ENCODE data around the gene WFDC1.
A peak's percentile ranks its signal among the peaks of the same experiment; 100 is the strongest.

Gene WFDC1

GRCh38 chr16:84272740-84273320 lies 21.8 kb upstream of the WFDC1 start:
- no peak for DNase-seq (ENCODE audit: low read depth)

DNA sequence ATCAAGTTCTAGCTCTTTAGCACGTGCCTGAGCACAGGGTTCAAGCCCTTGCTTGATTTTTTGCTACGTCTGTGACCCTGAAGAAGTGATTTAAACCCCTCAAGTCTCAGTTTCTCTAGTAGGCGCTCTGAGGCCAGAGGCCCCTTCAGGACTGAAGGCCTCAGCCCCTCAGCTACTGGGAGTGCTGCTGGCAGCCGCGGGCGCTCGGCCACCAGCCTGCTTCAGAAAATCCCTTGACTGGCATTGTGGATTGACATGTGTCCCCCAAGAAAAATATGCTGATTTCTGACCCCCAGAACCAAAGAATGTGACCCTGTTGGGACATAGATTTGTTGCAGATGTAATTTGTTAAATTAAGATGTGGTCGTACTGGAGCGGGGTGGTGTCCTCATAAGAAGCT lies 20.2 kb upstream of the WFDC1 start:
- DNase-seq (ENCODE audit: low read depth) = no peak

- DNase-seq (ENCODE audit: low read depth) = no peak
Observed at GRCh38 chr16:84275585-84276151, 19.0 kb upstream of the WFDC1 start.

- DNase-seq (ENCODE audit: low read depth) = peak; percentile 58
Observed at GRCh38 chr16:84277244-84277823, 17.3 kb upstream of the WFDC1 start.

GRCh38 chr16:84278333-84278732 lies 16.3 kb upstream of the WFDC1 start:
- no peak for DNase-seq (ENCODE audit: low read depth)

DNA sequence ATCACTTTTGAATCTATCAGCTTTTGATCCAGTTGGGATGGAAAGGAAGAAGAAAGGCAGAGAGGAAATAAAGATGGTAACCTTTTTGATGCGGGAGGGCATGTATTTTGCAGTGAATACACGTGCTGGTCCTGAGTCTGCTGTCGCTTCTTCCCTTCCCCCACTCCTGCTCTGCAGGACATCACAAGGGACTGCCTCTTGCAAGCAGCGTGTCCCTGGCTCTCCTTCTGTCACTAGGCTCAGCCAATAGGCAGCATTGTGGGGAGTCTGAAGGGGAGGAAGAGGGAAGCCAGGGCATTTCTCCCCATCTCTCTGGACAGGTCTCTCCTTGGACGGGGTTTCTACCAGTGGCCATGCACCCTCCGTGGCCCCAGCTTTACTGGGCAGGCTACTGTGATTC lies 15.7 kb upstream of the WFDC1 start:
- DNase-seq (ENCODE audit: low read depth) = no peak

- no peak for DNase-seq (ENCODE audit: low read depth)
Observed at GRCh38 chr16:84279881-84280280, 14.8 kb upstream of the WFDC1 start.

GRCh38 chr16:84281074-84281473 lies 13.6 kb upstream of the WFDC1 start:
- no peak for DNase-seq (ENCODE audit: low read depth)

DNA sequence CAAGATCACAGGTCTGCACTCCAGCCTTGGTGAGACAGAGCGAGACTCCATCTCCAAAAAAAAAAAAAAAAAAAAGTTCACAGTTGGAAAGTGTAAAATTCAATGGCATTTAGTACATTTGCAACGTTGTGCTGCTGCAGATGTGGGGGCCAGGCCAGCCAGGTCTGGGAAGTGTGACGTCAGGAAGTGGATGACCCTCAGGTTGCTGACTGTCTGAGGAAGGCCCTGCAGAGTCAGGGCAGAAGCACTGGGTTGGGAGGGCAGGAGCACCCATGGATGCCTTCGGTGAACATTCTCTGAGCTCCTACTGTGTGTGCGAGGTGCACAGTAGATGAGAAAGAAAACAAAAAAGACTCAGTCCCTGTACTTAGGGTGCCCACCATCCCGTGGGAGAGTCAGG lies 12.1 kb upstream of the WFDC1 start:
- no peak for DNase-seq (ENCODE audit: low read depth)

- DNase-seq (ENCODE audit: low read depth) = no peak
Observed at GRCh38 chr16:84283314-84284153, 11.1 kb upstream of the WFDC1 start.

DNA sequence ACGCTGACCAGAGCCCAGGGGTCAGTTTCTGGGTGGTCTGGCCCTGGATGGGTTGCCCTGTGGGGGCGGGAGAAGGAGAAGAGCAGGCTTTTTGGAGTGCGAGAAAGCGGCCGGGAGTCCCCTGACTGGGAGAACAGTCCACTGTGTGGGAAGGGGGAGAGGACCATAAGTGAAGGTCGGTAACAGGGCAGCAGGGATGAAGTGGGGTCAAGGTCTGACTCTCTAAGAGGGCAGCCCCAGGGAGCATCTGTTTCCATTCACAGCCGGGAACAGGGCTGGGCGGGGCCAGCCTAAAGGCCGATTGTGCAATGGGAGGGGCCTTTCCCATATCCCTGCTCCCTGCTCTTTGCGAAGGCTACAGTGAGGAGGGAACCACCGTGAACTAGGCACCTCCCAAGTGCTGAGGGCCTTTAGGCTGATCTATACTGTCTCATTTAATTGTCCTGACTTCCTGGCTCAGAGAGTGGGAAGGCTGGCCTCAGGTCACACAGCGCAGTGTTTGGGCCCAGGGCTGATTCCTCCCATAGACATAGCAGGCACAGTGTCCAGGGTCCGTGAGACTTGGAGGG lies 10.4 kb upstream of the WFDC1 start:
- no peak for DNase-seq (ENCODE audit: low read depth)

DNA sequence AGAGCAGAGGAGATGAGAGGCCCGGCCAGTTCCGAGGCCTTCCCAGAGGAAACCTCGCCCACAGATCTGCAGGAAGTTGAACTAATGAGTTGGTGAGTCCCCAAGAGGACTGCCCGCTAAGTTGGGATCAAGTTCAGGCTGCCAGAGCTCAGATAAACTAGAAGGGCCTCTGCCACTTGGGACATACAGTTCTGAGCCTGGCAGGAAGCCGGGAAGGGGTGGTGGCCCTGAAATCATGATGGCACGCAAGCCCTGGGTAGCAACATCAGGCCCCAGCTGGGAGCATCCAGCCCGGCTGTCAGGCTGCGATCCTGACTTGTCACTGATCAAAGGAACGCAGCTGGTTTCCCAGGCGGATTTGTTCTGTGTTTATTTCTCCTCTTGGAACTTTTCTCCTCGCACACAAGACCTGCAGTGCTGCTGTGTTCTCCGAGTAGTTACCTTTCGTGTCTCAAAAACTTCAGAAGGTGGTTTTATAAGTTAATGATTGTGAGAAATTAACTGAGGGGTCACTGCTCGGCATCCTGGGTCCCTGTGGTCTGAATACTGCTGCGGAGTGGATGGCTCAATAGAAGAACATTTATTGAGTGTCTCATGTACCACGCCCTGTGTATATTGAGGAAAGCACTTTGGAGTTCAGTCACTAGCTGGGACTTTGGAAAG lies 8.0 kb upstream of the WFDC1 start:
- no peak for DNase-seq (ENCODE audit: low read depth)

GRCh38 chr16:84288902-84289301 lies 5.8 kb upstream of the WFDC1 start:
- no peak for DNase-seq (ENCODE audit: low read depth)

DNA sequence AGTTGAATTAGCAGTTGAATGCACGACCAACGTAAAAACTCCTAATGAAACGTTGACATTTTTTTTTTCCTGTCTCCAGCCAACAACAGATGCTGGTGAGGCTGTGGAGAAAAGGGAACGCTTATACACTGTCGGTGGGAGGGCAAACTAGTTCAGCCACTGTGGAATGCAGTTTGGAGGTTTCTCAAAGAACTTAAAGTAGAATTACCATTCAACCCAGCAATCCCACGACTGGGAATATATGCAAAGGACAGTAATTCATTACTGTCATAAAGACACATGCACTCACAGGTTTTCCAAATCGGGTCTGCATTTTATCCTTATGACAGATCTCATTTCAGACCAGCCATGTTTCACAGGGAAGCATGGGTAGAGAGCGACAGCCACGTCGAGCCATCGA lies 3.5 kb upstream of the WFDC1 start:
- DNase-seq (ENCODE audit: low read depth) = no peak

- DNase-seq (ENCODE audit: low read depth) = no peak
Observed at GRCh38 chr16:84292011-84292410, 2.7 kb upstream of the WFDC1 start.

- DNase-seq (ENCODE audit: low read depth) = no peak
Observed at GRCh38 chr16:84293406-84293805, 1.3 kb upstream of the WFDC1 start.

DNA sequence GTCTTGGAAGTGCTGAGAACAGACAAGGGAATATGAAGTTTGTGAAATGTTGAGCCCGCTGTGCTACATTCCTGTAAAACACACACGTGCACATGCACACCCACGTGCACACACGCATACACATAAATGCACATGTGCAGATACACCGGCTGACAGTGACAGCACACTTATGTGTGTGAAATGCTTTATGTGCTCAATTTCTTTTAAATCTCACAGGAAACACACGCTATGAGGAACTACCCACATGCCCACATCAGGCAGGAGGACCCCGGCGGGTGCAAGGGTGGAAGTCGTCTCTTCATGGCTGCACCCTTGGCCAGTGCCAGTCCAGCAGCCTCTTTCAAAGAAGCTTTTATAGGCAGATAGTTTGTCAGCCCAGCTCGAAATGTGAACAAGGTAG lies 561 bp upstream of the WFDC1 start:
- DNase-seq (ENCODE audit: low read depth) = no peak

- no peak for DNase-seq (ENCODE audit: low read depth)
Observed at GRCh38 chr16:84295203-84295860, 654 bp downstream of the WFDC1 start.

DNA sequence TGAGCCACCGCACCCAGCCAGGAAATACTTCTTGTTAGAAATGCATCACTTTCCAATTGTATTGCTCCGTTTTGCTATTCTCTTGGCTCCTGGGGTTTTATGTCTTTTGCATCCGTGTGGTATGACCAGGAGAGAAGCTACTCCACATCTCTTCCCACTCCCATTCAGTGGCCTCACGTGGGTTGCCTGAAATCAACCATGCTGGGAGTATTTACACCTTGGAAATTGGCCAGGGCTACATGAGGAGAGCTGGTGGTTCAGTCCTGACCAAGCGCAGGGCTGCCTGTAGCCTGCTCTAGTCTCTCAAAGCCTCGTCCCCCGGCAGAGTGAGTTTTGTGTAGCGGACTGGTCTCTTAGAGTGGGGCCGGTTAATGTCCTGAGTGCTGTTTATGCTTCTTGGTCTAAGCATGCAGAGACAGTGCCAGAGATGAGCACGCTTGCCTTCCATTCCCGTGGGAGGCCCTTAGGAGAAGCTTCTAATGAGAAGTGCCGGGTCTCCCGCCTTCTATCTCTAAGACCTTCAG lies 3.8 kb downstream of the WFDC1 start:
- DNase-seq (ENCODE audit: low read depth) = no peak

GRCh38 chr16:84299734-84300440 lies 5.2 kb downstream of the WFDC1 start:
- no peak for DNase-seq (ENCODE audit: low read depth)
